HG02763 (cell line): Measurements from ENCODE around the gene SEPTIN8.
A peak's percentile ranks its signal among the peaks of the same experiment; 100 is the strongest.

ENCODE experiments used
- ATAC-seq: cut with Tn5 transposase; IDR thresholded peaks from one replicate; pipeline ENCODE4 v1.9.1; 2021; ENCODE audit warnings: mild to moderate bottlenecking, moderate library complexity; ENCODE audit not compliant: unreplicated experiment

Gene SEPTIN8, protein sequence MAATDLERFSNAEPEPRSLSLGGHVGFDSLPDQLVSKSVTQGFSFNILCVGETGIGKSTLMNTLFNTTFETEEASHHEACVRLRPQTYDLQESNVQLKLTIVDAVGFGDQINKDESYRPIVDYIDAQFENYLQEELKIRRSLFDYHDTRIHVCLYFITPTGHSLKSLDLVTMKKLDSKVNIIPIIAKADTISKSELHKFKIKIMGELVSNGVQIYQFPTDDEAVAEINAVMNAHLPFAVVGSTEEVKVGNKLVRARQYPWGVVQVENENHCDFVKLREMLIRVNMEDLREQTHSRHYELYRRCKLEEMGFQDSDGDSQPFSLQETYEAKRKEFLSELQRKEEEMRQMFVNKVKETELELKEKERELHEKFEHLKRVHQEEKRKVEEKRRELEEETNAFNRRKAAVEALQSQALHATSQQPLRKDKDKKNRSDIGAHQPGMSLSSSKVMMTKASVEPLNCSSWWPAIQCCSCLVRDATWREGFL

GRCh38 chr5:132777209-132778069, at the start of gene SEPTIN8:
SEPTIN8 (minus strand) TSS chr5:132777239; CDS start chr5:132777137, 102 bp downstream.
- peak; percentile 45 for ATAC-seq

- no peak for ATAC-seq
These were observed 49.5 kb upstream of the SEPTIN8 start for GRCh38 chr5:132826424-132827082.

- ATAC-seq = no peak
These were observed 48.9 kb upstream of the SEPTIN8 start for GRCh38 chr5:132825834-132826391.

DNA sequence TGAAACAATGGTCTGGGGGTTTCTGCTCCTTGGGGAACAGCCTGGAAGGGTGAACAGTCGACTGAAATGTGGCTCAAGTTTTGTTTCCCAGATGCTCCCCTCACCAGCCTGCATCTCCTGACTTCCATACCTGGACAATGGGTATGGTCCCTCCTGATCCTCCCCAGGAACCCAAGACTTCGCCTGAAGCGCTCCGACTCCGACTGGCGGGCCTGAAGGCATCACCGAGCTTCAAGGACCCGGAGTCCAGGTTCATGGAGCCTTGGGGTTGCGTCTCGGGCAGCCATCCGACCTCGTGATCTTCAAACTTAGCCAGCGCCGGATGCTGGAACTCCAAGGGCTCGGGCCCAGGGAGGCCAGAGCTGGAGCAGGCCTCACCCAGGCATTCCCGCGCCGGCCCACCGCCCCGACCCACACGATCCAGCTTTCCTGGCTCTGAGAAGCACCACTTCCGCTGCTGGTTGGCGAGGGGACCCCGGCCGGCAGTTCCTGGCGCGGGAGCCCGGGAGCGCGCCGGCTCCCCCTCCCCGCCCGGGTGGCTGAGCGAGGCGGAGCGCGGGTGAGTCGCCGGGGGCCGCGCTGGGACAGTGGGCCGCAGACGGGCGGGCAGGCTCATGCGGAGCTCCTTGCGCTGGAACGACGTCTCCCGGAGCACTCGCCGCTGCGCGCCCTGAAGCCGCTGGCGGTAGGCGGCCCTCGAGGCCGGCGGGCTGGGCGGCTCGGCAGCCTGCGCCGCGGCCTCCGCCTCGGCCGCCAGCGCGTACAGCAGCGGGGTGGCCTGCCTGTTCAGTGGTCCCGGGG, 48.2 kb upstream of the SEPTIN8 start:
- ATAC-seq = no peak

DNA sequence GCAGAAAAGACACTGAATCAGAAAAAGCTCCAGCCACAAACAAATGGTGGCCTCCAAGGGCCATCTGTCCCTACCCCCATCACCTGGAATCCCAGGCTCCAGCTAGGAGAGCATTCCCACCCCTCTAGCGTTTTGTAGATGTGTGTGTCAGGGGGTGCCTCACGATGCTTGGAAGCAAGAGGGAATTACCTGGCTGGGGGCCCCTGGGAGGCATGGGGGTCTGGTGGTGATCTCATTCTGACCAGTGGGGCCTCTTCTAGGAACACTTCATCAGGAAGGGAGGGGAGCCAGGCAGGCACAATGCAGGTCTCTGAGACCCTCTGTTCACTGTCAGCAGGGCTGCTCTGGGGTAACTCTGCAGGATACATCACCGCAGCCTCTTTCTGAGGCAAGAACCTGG, 47.4 kb upstream of the SEPTIN8 start:
- ATAC-seq = no peak

DNA sequence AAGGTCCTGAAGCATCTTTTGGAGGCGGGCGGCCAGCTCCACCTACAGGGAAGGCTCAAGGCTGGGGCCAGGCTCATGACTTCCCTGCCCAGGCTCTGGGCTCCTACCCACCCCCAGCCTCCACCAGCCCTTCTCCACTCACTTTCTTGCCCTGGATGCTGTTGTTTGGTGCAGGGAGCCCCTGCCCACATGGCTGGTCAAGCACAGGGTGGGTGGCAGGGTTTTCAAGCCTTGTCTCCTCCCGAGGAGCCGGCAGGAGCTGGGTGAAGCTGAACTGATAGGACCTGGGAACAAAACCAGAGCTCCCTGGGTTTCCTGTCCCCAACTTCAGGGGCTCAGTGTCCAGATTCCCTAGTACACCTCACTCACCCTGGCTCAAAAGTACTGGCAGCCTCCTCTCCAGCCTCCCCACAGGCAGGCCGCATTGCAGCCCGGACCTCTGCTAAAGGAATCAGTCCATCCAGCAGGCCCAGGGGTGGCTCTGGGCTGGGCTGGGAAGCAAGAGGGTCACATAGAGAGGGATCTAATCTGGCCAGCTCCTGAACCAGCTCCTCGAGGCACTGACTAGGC, 46.5 kb upstream of the SEPTIN8 start:
- ATAC-seq = no peak

DNA sequence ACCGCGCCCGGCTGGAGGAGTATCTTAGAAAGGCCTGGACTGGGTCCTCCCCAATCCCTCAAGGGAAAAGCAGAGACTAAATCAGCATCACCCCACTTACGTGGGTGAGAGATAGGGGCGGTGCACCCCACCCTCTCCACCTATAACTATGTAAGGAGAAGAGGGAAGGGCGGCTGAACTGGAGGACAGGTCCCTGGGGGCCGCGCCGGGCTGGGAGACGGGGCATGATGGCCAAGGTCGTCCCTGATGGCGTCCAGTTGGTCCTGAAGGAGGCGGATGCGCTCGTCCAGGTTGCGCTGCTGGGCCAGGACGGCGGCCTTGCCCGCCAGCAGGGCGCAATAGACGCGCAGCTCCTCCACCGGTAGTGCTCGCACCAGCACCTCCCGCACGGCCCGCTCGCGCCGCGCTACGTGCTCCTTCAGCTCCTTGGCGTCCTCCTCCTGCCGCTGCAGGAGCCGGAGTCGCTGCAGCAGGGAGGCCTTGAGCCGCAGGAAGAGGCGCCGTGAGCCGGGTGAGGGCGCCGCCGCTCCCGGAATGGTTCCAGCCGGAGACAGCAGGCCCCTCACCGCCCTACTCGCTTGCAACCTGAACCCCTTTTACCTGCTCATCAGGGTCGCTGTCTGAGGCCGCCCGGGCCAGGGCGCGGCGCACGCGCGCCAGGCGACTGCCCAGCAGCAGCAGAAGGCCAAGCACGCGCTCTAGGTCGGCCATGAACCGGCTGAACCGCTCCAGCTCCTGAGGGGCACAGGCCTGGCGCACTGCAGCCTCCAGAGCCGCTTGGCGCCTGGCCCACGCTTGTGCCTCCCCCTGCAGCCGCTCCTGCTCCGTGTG, 45.8 kb upstream of the SEPTIN8 start:
- no peak for ATAC-seq

GRCh38 chr5:132821791-132822190, 44.8 kb upstream of the SEPTIN8 start:
- ATAC-seq = no peak

DNA sequence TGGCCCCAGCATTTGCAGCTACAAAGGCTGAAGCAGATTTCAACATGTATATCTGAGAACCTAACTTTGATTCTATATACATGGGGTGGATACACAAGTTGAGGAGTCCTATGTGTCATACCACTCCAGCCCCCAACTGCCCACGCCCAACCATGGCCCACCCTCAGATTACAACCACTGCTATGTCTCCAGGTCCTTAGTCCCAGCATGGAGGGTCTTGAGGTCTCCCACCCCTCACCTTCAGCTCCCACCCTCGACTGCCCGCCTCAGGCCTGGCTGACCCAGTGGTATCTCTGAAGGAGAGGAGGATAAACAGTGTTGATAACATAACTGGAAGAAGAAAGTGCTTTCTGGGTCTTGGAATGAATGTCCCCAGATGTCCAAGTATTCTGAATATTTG, 44.3 kb upstream of the SEPTIN8 start:
- ATAC-seq = no peak

- ATAC-seq = peak; percentile 70
These were observed 43.2 kb upstream of the SEPTIN8 start for GRCh38 chr5:132820162-132820754.

DNA sequence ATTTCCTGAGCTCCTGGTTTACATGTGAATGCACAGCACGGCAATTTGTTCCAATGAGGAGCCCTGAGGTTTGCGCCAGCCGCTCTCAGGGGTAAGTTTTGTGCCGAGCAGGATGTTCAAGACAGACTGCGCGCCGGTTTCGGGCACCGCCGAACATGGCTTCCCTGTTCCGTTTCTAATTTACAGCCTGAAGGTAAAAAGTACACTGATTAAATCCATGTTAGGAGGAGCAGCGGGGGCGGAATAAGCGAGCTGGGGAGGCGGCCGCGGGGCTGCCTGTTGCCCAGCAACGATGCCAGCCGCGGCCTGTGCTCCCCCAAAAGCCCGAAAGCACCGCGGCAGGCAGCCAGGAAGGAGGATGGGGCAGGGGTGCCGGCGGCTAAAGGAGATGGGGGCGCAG, 42.4 kb upstream of the SEPTIN8 start:
- no peak for ATAC-seq

- no peak for ATAC-seq
These were observed 40.0 kb upstream of the SEPTIN8 start for GRCh38 chr5:132817011-132817410.

GRCh38 chr5:132816554-132816953, 39.5 kb upstream of the SEPTIN8 start:
- ATAC-seq = no peak

- ATAC-seq = no peak
These were observed 39.0 kb upstream of the SEPTIN8 start for GRCh38 chr5:132816083-132816482.

DNA sequence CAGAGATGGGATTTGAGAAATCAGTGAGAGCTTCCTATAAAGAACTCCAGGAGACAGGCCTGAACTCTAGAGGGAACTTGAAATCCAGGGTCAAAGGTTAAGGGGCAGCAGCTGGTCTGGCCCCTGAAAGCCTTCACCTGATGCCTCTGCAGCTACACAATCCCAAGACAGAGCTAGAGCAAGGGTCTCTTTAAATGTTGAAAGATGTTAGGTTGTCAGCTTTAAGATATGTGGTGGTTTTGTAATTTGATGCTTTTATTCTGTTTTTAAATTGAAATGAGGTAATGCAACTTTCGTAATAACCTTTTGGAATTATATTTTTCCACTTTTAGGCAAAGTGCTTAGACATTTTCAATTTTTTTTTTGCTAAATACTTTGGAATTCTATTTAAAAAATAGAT, 38.4 kb upstream of the SEPTIN8 start:
- ATAC-seq = no peak

DNA sequence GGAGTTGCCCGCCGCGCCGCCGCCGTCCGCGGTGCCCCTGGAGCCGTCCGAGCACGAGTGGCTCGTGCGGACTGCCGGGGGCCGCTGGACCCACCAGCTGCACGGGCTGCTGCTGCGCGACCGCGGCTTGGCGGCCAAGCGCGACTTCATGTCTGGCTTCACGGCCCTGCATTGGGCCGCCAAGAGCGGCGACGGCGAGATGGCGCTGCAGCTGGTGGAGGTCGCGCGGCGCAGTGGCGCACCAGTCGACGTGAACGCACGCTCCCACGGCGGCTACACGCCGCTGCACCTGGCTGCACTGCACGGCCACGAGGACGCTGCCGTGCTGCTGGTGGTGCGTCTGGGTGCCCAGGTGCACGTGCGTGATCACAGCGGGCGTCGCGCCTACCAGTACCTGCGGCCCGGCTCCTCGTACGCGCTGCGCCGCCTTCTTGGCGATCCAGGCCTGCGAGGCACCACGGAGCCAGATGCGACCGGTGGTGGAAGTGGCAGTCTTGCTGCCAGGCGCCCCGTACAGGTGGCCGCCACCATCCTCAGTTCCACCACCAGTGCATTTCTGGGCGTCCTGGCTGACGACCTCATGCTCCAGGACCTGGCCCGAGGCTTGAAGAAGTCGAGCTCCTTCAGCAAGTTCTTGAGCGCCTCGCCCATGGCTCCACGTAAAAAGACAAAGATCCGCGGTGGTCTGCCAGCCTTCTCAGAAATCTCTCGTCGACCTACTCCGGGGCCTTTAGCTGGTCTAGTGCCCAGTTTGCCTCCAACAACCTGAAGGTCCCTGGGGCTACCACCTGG, 37.7 kb upstream of the SEPTIN8 start:
- no peak for ATAC-seq

DNA sequence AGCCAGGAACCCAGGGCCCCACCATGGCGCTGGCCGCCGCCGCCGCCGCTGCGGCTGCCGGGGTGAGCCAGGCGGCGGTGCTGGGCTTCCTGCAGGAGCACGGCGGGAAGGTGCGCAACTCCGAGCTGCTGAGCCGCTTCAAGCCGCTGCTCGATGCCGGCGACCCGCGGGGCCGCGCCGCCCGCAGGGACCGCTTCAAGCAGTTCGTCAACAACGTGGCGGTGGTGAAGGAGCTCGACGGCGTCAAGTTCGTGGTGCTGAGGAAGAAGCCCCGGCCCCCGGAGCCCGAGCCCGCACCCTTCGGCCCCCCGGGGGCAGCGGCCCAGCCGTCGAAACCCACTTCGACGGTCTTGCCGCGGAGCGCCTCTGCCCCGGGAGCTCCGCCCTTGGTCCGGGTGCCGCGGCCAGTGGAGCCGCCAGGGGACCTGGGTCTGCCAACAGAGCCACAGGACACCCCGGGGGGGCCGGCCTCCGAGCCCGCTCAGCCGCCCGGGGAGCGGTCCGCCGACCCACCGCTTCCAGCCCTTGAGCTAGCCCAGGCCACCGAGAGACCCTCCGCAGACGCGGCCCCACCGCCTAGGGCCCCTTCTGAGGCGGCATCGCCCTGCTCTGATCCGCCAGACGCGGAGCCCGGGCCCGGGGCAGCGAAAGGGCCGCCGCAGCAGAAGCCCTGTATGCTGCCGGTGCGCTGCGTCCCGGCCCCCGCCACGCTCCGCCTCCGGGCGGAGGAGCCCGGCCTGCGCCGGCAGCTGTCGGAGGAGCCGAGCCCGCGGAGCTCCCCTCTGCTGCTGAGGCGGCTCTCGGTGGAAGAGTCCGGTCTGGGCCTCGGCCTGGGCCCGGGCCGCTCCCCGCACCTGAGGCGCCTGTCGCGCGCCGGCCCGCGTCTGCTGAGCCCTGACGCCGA, 36.8 kb upstream of the SEPTIN8 start:
- ATAC-seq = no peak
